GM19193 (cell line): Measurements from ENCODE around the gene EXD3.

Experiments
- POLR2A ChIP-seq: IDR thresholded peaks from 4 replicates; pipeline ENCODE4 v1.6.1; 2011; ENCODE audit not compliant: insufficient read depth, insufficient read length; ENCODE audit errors: extremely low read depth

EXD3 gene

GRCh38 chr9:137387891-137388560, 34.9 kb downstream of the EXD3 start:
- TF ChIP-seq POLR2A, result no peak

DNA sequence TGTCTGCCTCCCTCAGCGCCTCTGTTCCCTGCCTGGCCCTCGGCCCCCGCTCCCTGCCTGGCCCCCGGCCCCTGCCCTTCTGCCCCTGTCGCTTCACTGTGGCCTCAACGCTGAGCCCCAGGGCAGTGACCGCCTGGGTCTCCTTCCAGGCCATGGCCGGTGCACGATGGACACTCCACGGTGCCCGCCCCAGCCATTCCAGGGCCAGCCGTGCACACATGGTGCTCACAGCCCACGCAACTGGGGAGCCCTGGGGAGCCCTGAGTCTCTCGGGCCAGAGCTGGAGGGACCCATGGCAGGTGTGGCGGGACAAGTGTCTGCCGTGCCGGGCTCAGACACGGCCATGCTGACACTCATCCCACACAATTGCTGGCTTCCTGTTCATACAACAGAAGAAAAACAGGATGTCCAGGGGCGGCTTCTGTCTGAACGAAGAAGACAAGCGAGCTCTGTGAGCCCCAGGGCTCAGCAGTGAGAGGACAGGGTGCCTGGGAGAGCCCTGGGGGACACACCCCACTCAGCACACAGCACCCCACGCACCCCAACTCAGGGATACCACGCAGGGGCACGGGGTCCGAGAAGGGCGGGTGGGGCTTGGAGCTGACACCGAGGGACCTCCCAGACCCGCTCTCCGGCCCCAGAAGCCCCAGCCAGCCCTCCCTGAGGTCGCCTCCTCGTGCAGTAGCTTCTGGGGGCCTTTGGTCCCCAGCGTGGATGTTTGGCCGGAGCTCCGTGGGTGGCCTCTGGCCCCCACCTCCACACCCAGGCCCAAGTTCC, 35.7 kb downstream of the EXD3 start:
- no peak for TF ChIP-seq POLR2A

- no peak for TF ChIP-seq POLR2A
Observed at GRCh38 chr9:137385061-137385655, 37.8 kb downstream of the EXD3 start.

GRCh38 chr9:137383784-137384756, 38.9 kb downstream of the EXD3 start:
- TF ChIP-seq POLR2A, result no peak

DNA sequence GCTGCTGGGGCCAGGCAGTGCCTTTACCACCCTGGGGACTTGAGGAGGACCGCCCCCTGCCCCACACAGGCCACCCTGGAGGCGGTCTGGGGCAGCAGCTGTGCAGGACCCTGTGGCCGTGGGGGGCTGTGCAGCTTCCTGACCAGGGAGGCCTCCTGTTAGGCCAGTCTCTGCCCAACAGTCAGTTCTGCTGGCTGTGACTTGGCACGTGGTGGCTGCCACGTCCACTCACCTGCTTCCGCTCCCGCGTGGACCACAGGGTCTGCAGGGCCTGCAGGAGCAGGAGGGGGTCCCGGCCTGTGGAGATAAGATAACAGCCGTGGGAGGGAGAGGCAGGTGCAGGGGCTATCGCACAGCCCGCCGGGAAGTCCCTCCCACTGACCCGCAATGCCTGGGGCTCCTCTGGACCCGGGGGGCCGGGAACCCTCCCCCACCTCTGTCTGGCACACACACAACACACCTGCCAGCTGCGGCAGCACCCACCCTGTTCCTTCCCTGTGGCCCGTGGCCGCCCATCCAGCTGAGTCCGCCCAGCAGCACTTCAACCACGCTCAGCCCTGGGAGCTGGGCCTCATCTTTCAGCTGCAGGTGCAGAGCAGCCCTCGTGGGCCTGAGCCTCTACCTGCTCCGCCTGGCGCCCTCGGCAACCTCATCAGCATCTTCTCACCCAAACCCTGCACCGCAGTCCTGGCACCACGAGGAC, 39.7 kb downstream of the EXD3 start:
- no peak for TF ChIP-seq POLR2A

DNA sequence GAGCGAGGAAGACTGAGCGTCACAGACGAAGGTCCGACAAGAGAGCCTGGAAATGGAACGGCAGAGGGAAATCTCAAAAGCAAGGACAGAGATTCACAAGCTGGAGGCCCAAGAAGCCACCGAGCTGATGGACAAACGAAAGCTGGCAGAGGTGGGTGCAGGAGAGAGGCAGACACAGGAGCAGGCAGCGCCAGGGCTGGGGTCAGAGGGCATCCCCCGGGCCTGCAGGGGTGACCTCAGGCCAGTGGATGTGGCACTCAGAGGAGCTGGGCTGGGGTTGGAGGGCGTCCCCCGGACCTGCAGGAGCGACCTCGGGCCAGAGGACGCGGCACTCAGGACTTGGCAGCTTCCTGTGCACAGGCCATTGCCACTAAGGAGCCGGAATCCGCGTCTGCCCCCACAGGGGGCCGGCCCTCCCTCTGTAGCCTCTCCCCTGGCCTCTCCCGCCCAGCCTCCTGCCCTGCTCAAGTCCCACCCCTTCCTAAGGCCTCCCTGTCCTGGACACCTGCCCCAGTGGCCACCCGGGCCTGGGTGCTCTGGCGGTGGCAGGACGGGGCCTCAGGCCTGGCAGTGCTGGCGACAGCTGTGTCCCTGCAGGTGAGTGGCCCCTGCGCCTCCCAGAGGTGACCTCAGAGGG, 40.4 kb downstream of the EXD3 start:
- TF ChIP-seq POLR2A, result no peak

- TF ChIP-seq POLR2A, result no peak
Observed at GRCh38 chr9:137381501-137382443, 41.2 kb downstream of the EXD3 start.

DNA sequence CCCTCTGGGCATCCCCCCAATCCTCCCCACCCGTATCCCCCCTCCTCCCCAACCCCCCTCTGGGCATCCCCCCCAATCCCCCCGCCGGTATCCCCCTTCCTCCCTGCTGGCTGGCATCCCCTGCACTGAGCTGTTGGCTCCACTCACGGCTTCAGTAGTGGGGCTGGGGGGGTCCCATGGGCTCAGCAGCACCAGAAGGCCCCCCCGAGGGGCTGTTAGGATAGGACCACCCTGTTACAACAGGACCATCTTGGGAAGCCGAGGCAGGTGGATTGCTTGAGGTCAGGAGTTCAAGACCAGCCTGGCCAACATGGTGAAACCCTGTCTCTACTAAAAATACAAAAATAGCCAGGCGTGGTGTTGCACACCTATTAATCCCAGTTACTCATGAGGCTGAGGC, 42.4 kb downstream of the EXD3 start:
- TF ChIP-seq POLR2A, result no peak

- no peak for TF ChIP-seq POLR2A
Observed at GRCh38 chr9:137380171-137380570, 42.8 kb downstream of the EXD3 start.

GRCh38 chr9:137379761-137380161, 43.2 kb downstream of the EXD3 start:
- no peak for TF ChIP-seq POLR2A

DNA sequence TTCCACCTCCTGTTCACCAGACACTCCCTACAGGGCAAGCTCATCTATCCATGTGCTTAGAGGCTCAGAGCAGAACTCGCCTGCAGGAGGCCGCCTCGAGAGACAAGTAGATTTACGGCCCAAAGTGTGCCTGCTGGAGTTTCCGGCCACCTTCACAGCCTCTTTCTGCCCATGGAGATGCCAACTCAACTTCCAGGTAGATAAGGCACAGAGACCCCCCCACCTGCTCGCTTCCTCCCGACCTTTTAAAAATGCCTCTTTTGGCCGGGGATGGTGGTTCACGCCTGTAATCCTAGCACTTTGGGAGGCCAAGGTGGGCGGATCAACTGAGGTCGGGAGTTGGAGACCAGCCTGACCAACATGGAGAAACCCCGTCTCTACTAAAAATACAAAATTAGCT, 46.6 kb downstream of the EXD3 start:
- TF ChIP-seq POLR2A, result no peak

DNA sequence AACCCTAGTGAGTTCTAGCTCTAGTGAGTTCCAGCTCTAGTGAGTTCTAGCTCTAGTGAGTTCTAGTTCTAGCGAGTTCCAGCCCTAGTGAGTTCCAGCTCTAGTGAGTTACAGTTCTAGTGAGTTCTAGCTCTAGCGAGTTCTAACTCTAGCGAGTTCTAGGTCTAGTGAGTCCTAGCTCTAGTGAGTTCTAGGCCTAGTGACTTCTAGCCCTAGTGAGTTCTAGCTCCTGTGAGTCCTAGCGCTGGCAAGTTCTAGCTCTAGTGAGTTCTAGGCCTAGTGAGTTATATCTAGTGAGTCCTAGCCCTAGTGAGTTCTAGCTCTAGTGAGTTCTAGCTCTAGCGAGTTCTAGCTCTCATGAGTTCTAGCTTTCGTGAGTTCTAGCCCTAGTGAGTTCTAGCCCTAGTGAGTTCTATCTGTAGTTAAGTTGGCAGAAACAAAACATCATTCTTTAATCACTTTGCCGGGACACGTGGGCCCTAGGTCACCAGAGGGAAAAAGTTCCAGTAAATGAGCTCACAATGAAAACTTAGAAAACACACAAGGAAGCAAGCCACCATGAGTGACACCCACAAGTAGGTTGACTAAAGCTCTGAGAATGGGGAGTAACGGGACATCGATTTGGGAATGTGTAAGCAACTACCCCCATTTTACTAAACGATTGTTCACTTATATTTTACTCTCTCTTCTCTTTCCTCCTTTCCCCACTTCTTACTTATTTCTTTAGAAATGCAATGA, 47.5 kb downstream of the EXD3 start:
- TF ChIP-seq POLR2A, result no peak
